Midbrain (tissue), 1 donor: ENCODE results near the gene AUP1.
"Not testable (repeated sequence)": the region's sequence is repeated elsewhere in the genome, so short reads cannot be mapped to it uniquely, and the experiment has no call there.

Experiments used
- DNase-seq: peaks from one replicate; lab custom pipeline; 2025; lab: John Stamatoyannopoulos, UW

The AUP1 gene

DNA sequence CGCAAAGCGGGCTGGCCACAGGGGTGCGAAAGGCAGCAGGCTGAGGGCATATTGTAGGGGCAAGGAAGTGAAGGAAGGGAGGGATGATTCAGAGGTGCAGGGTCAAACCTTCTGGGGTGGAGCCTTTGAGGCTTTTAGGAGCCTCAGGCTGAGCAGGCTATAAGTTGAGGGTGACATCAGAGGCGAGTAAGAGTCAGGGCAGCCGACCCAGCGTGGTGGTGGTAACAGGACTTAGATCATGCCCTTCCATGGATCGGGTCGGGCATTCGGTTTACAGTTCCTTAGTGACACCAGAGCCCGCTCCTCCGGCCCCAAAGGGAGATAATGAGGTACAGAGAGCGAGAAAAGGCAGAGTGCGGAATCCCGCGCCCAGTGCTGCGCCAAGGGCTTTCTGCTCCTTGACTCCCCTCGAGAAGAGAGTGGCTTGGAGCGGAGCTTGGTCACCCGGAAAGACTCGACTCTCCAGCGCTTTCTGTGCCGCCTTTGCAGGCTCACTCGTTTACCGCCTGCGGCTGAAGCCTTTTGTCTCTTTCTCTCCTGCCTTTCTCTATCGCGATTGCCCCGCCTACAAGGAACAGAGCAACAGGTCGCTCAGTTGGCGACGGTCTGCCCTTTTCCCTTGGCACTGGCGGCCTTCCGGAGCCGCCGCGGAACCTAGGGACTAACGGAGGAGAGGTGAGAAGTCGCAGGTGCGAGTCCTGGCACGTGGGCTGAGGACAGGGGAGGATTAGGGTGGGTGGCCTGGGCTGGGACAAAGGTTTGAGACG lies 30.8 kb downstream of the AUP1 start:
- DNase-seq: no peak

DNA sequence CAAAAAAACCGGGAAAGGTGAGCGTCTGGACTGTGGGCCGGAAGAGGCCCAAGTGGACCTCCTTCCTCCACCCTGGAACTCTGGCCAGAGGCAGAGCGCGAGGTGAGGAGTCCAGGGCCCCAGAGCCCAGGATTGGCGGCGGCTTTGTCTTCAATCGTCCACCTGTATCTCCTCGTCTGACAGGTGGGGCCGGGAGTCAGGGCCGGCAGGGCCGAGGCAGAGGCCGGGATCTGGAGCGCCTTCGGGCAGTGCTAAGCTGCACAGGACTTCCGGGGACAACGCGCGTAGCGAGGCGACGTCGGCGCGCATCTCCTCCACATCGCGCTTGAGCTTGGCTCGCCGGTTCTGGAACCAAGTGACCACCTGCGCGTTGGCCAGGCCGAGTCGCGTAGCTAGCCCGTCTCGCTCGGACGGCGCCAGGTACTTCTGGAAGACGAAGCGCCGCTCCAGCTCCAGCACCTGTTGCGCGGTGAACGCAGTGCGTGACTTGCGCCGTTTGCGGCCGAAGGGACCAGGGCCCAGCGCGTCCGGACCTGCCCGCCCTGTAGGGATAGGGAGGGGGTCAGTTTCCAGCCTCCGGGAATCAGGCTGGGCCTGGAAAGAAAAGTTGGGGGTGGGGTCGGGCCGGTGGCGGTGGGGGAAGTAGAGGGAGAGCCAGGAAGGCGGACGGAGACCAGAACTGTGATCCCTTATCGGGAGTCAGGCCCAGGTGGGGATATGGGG lies 31.6 kb downstream of the AUP1 start:
- no peak for DNase-seq

GRCh38 chr2:74496997-74497776 lies 32.3 kb downstream of the AUP1 start:
- no peak for DNase-seq

GRCh38 chr2:74495440-74495839 lies 34.1 kb downstream of the AUP1 start:
- DNase-seq: no peak

DNA sequence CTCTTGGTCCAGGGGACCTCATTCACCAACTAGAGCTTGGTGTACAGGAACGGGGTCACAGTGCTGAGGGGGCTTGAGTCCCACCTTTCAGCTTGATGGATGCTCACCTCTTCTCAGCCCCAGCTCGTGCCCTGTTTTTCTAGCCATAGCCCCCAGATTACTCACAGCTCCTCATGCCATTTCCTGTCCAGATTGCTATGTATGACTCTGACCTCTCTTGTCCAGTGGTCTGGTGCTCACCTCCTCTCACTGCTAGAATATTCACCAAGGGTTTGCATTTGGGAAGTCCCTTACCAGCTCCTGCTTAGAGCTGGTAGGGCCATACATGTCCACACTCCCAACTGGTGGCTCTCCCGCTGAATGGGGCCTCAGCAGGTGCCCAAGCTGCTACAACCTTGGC lies 36.0 kb downstream of the AUP1 start:
- no peak for DNase-seq

DNA sequence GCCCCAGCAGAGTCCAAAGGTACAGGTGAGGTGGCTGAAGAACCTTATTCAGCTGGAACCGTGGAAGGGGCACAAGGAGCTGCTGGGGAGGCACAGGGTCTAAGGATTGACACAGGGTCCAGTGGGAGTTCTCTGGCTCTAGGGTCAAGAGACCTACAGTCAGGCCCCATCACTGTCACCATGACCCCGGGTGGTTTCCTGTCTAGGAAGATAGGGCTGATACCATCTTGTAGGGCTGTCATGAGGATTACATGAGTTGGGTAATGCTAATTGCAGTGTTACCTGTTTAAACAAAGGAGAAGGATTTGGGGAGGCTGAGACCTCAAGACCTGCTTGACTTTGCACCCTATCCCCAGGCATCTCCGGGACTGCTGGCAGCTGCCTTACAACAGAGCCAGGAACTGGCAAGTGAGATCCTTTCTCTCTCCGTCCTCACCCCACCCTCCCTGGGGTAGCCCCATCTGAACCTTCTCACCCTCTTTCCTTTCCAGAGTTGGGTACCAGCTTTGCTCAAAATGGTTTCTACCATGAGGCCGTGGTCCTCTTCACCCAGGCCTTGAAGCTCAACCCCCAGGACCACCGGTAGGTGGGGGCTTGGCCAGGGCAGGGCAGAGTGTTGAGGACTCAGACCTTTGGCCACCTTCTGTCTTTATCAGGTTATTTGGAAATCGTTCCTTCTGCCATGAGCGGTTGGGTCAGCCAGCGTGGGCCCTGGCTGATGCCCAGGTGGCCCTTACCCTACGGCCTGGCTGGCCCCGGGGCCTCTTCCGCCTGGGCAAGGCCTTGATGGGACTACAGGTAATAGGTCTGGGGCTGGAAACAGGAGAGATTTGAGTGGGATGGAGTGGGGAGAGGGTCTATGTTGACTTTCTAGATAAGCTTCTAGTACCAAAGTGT lies 37.6 kb downstream of the AUP1 start:
- no peak for DNase-seq

GRCh38 chr2:74489906-74490305 lies 39.6 kb downstream of the AUP1 start:
- DNase-seq: no peak

- DNase-seq: no peak
Observed at GRCh38 chr2:74488643-74489481, 40.6 kb downstream of the AUP1 start.

DNA sequence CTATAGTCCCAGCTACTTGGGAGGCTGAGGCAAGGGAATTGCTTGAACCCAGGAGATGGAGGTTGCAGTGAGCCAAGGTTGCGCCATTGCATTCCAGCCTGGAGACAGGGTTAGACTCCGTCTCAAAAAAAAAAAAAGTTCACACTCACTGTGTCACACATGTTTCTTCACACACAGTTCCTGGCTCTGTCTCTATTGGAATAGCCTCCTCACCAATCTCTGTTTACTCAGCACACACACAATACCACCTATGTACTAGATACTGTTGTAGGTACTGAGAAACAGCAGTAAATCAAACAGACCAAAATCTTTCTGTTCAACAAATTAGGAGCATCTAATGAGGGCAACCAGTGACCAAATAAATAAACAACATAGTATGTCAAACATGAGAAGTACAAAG lies 43.4 kb downstream of the AUP1 start:
- DNase-seq: no peak

GRCh38 chr2:74483675-74484164 lies 45.8 kb downstream of the AUP1 start:
- not testable (repeated sequence) for DNase-seq

GRCh38 chr2:74482801-74483674 lies 46.5 kb downstream of the AUP1 start, which contains the start of the genes CCDC142 and TTC31:
Gene CCDC142 (minus strand): TSS chr2:74482998. CDS start chr2:74482837, 161 bp downstream.
Gene TTC31 (plus strand): TSS chr2:74483081. CDS start chr2:74483096, 15 bp downstream.
- peak; percentile 96 for DNase-seq

- DNase-seq: peak; percentile 76
Observed at GRCh38 chr2:74481961-74482800, 47.3 kb downstream of the AUP1 start.

GRCh38 chr2:74481431-74481830 lies 48.1 kb downstream of the AUP1 start:
- no peak for DNase-seq
